Ascending aorta (tissue), 2 donors: Measurements from ENCODE around the gene TRMT10A. TPM values are rescaled to one million over a fixed set of nuclear protein-coding genes. Genes with fewer than 3 reads are reported as not detected.

ENCODE experiments used
- DNase-seq, 2 donors: peaks; one replicate each; pipeline ENCODE4 v3.0.0-alpha.2; 2019; ENCODE audit warnings: low spot score in 2 of 2
- H3K27ac ChIP-seq, 2 donors: fragments of 200-600 bp; sonication (generic); one replicate each; pipeline ENCODE4 v1.5.1; 2016 to 2017; ENCODE audit warnings: mild to moderate bottlenecking in 1 of 2
- H3K27me3 ChIP-seq: fragments of 200-600 bp; sonication (generic); one replicate; pipeline ENCODE4 v1.5.1; 2017
- H3K36me3 ChIP-seq, 2 donors: fragments of 200-600 bp; sonication (generic); one replicate each; pipeline ENCODE4 v1.5.1; 2016
- H3K4me1 ChIP-seq, 2 donors: fragments of 200-600 bp; sonication (generic); one replicate each; pipeline ENCODE4 v1.5.1; 2016 to 2017; ENCODE audit warnings: mild to moderate bottlenecking in 1 of 2
- H3K4me3 ChIP-seq, 2 donors: fragments of 200-600 bp; sonication (generic); one replicate each; pipeline ENCODE4 v1.5.1; 2016 to 2017; ENCODE audit warnings: mild to moderate bottlenecking in 1 of 2
- H3K9me3 ChIP-seq, 2 donors: fragments of 200-600 bp; sonication (generic); one replicate each; pipeline ENCODE4 v1.5.1; 2016
- intact Hi-C: fragments of 100-400 bp; cut with DNase I; formaldehyde crosslinking; loops from one replicate; pipeline ENCODE4 v1.15.1; 2023
- total RNA-seq: library from RNA; depleted of rRNA; stranded (reverse); fragments of >200 nt; gene quantifications from one replicate; pipeline ENCODE4 v1.1.0, GENCODE V29; 2016
- TF ChIP-seq, protein P1 (sequence below), 3 experiments: fragments of 200-600 bp in 2 of 3; fragments of 450-650 bp in 1 of 3; sonication (generic) in 2 of 3; IDR thresholded peaks; one replicate each; pipeline ENCODE4 v1.5.1; 2016 to 2019; ENCODE audit warnings: antibody characterized with exemption in 3 of 3, mild to moderate bottlenecking in 1 of 3, moderate library complexity in 1 of 3

Gene TRMT10A
- total RNA-seq, 1 donor from 2014 or later = not detected

- H3K9me3 ChIP-seq = no peaks in the 10 kb centered on the region
- no peaks in the 10 kb centered on the region for H3K36me3 ChIP-seq
- no peaks in the 10 kb centered on the region for H3K27me3 ChIP-seq
- TF ChIP-seq, protein P1, sequence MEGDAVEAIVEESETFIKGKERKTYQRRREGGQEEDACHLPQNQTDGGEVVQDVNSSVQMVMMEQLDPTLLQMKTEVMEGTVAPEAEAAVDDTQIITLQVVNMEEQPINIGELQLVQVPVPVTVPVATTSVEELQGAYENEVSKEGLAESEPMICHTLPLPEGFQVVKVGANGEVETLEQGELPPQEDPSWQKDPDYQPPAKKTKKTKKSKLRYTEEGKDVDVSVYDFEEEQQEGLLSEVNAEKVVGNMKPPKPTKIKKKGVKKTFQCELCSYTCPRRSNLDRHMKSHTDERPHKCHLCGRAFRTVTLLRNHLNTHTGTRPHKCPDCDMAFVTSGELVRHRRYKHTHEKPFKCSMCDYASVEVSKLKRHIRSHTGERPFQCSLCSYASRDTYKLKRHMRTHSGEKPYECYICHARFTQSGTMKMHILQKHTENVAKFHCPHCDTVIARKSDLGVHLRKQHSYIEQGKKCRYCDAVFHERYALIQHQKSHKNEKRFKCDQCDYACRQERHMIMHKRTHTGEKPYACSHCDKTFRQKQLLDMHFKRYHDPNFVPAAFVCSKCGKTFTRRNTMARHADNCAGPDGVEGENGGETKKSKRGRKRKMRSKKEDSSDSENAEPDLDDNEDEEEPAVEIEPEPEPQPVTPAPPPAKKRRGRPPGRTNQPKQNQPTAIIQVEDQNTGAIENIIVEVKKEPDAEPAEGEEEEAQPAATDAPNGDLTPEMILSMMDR (IDR thresholded peaks at IDR 0.05) = no peak
- DNase-seq = no peak
- H3K27ac ChIP-seq = no peak overlapping the region
- no peak overlapping the region for H3K4me3 ChIP-seq
- H3K4me1 ChIP-seq = no peaks in the 10 kb centered on the region
- intact Hi-C loops = no loop called here
Observed at GRCh38 chr4:99507349-99507748, 56.5 kb downstream of the TRMT10A start.

- Histone ChIP-seq H3K27me3 (no peaks in the 10 kb centered on the region), H3K36me3 (no peaks in the 10 kb centered on the region), H3K4me3 (no peak overlapping the region), H3K4me1 (no peaks in the 10 kb centered on the region), H3K27ac (no peak overlapping the region), H3K9me3 (no peaks in the 10 kb centered on the region)
- intact Hi-C loops = no loop called here
- DNase-seq = no peak
- TF ChIP-seq, protein P1 (IDR thresholded peaks at IDR 0.05) = no peak
Observed at GRCh38 chr4:99506781-99507180, 57.1 kb downstream of the TRMT10A start.

GRCh38 chr4:99504804-99505502 lies 58.9 kb downstream of the TRMT10A start:
- Histone ChIP-seq H3K27ac (no peak overlapping the region), H3K27me3 (no peaks in the 10 kb centered on the region), H3K36me3 (no peaks in the 10 kb centered on the region), H3K4me1 (no peaks in the 10 kb centered on the region), H3K9me3 (no peaks in the 10 kb centered on the region), H3K4me3 (no peak overlapping the region)
- DNase-seq = no peak
- intact Hi-C loops = no loop called here
- TF ChIP-seq, protein P1 (IDR thresholded peaks at IDR 0.05) = no peak

Other genes starting within 250 kb of the TRMT10A start
- 650 TPM for gene ADH1B, start 242.6 kb downstream of the TRMT10A start, total RNA-seq
- 4.6 TPM for gene ADH1C, start 211.3 kb downstream of the TRMT10A start, total RNA-seq
- gene ADH7, start 128.7 kb downstream of the TRMT10A start, total RNA-seq = not detected
- not detected for gene C4orf17, start 53.0 kb downstream of the TRMT10A start, total RNA-seq
- 1.9 TPM for gene MTTP, start 10.8 kb upstream of the TRMT10A start, total RNA-seq
- gene C4orf54, start 93.8 kb upstream of the TRMT10A start, total RNA-seq = not detected